Medulla oblongata (tissue), 1 donor: ENCODE measurements around the gene ATF2.

Source experiments
- DNase-seq: peaks from one replicate; pipeline ENCODE4 v3.0.0-alpha.2; 2015; ENCODE audit errors: extremely low spot score

ATF2 gene

GRCh38 chr2:175026385-175026784 is 141.6 kb downstream of the ATF2 start:
- no peak for DNase-seq

- no peak for DNase-seq
Measured at GRCh38 chr2:175025946-175026345, 142.1 kb downstream of the ATF2 start.

GRCh38 chr2:175025233-175025632 is 142.8 kb downstream of the ATF2 start:
- no peak for DNase-seq

GRCh38 chr2:175022923-175023322 is 145.1 kb downstream of the ATF2 start:
- DNase-seq, result no peak
